ENCODE results near the gene ZNF35.

ZNF35 gene

GRCh38 chr3:44685128-44685800 lies 36.7 kb downstream of the ZNF35 start:
- DNase-seq (ENCODE audit: low read depth), result peak; percentile 41

GRCh38 chr3:44687898-44688297 lies 39.4 kb downstream of the ZNF35 start:
- no peak for DNase-seq (ENCODE audit: low read depth)

Measured in ELR (cell line).